ENCODE results near the gene GRPEL1. TPM values are rescaled to one million over a fixed set of nuclear protein-coding genes. Genes with fewer than 3 reads are reported as not detected.

Gene GRPEL1
- total RNA-seq, 1 experiment from 2014 or later: 76.0 TPM

DNA sequence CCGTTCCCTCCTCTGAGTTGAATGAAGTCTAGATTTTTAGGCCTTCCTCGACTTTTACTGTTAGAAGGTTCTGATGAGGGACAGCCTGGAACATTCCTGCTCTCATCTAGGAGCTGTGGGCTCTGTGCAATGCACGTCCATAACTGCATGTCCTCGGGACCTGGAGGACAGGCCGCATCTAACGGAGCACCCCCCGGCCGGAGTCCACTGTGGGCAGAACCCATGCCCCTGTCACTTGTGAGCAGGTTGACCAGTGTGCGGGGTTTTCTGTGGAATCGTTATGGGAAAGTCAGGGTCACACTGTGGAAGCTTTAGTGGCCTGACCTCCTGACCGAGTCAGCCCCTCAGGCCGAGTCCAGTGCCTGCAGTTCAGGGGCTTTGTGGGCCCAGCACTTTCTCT, 44.0 kb downstream of the GRPEL1 start:
- DNase-seq (ENCODE audit: low spot score): no peak

DNA sequence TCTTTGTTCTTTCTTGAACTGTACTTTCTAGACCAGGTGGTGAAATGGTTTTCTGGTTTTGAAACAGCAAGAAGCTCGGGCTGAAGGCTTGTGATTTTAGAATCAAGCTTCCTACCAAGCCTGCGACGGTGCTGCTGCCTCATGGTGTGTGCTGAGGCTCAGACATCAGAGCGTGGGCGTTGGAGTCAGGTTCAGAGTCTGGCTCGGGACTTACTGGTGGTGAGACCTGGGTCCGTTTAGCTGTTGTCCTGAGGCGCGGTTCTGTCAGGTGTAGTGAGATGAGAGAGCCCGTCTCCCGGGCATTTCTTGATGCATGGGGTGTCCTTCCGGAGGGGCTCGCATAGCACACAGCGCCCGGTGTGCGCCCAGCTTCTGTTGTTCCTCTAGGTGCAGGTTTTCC, 44.4 kb downstream of the GRPEL1 start:
- DNase-seq (ENCODE audit: low spot score): no peak

DNA sequence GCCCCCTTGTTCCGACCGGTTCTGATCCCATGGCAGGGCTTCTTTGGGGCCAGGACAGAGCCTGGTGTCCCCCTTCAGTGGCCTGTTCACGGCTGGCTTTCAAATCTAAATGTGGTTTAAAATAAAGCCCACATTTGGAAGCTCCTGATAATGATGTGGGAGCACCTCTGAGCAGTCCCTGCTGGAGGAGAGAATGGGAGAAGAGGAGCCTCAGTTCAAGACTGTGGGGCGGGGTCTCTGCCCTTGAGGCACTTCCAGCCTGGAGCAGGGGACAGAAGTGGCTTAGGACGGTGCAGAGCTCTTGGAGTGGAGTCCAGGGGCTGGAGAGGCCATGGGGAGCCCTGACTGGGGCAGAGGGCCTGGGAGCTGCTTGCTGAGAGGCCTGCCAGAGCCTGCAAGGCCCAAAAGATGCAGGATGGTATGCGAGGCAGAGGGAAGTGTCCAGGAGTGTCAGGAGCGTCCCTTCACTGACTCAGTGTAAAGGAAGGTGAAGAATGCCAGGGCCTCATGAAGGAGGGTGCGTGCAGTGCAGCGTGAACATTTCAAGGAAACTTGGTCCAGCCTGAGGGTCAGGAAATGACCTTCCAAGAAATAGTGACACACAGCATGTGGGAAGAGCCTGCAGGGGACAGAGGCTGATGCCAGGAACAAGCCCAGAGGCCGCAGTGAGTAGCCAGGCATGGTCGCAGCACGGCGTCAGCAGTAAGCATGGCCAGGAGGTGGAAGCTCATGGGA, 45.8 kb downstream of the GRPEL1 start:
- DNase-seq (ENCODE audit: low spot score): peak; percentile 90

DNA sequence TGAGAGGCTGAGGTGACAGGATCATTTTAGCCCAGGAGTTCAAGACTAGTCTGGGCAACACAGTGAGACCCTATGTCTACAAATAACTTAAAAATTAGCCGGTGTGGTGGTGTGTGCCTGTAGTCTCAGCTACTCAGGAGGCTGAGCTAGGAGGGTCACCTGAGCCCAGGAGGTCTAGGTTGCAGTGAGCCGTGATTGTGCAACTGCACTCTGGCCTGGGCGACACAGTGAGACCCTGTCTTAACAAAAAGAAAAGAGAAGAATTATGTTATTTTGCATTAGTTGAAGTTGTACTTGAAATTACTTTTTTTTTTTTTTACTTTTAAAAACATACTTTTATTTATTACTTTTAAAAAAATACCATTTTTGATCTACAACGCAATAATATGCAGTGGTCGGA, 46.5 kb downstream of the GRPEL1 start:
- no peak for DNase-seq (ENCODE audit: low spot score)

DNA sequence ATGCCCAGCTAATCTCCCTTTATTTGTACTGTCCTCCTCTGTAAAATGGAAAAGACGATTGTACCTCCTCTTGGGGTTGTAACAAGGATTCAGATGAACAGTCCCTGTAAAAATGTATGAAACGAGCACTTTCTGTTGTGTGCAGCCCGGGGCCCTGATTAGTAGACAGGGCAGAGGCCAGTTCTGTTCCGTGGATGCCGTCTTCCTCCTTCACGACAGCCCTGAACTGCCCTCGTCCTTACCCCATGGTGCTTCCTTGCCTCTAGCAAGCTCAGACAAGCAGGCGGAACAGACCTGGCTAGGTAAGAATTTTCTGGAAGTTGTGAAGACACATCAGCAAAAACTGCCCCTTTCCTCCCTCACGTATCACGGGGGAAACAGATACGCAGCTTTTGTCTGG, 47.0 kb downstream of the GRPEL1 start:
- DNase-seq (ENCODE audit: low spot score): no peak

DNA sequence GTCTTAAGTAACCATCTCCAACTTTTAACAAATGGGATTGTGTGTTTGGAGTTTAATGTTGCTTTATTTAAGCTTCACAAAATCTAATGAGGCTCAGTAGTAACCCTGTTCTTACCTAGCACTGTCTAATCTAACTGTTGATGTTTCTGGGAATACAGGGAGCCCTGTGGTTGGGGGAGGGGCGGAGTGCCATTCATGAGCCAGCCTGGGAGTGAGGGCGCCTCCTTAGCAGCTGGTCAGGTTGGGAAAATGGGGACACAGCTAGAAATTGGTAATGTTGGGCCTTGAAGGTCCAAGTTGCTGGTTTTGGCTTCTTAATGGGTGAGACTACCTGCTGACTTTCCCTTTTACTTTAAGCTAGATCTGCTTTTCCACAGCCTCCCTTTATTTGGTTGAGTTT, 47.6 kb downstream of the GRPEL1 start:
- DNase-seq (ENCODE audit: low spot score): no peak

DNA sequence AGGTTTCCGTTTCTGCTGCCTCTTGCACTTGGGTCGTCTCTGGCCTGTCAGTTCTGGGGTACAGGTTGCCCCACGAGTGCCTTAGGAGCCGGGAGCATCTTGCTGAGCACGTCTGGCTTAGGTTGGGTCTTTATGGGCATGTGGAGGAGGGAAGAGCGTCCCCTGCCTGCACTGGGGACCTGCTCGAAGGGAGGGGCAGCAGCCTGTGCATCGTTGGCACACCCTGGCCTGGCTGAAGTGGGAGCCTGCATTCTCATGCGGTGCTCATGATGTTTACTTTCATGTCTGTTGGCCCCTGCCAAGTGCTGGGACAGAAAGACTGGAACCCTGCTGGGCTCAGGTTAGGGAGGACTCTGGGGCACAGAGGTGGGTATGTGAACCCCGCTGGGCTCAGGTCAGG, 48.5 kb downstream of the GRPEL1 start:
- no peak for DNase-seq (ENCODE audit: low spot score)

DNA sequence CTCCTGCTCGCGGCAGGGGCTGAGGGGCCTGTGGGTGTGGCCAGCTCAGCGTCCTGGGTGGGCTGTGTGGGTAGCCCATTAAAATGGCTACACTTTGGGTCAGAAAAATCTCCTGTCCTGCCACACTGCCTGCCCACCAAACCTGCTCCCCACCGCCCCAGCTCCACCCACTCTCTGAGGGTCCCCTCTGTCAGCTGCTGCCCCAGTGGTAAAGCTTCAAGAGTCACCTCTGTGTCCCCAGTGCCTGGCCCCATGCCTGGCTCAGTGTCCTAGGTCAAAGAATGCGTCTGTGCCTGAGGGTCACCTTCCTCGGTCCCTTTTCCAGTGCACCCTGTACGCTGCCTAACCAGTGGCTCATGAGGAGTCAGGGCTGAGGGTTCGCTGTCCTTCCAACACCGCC, 49.6 kb downstream of the GRPEL1 start:
- no peak for DNase-seq (ENCODE audit: low spot score)

DNA sequence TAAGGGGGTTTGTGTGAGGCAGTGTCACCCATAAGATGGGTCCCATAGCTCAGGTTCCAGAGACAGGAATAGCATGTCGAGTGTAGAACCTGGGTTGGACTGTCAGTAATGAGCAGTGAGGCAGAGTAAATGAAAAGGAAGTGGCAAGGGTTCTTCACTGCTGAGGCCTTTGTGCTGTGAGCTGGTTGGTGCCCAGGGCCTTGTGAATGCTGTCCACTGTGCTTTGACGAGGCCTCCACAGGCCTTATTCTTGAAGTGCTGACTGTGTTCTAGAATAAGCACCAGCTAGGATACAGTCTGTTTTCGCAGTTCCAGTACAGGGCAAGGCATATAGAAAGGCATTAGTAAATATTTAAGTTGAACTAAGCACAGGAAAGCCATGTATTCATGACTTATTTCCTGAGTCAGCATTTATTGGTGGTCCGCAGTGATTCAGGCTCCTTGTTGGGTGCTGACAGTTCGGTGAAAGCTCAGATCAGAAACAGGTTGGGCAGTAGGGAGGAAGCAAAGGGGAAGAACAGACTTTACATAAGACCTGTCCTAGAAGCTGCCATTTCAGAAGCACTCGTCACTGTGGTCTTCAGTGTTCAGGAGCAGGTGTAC, 50.3 kb downstream of the GRPEL1 start:
- DNase-seq (ENCODE audit: low spot score): no peak

DNA sequence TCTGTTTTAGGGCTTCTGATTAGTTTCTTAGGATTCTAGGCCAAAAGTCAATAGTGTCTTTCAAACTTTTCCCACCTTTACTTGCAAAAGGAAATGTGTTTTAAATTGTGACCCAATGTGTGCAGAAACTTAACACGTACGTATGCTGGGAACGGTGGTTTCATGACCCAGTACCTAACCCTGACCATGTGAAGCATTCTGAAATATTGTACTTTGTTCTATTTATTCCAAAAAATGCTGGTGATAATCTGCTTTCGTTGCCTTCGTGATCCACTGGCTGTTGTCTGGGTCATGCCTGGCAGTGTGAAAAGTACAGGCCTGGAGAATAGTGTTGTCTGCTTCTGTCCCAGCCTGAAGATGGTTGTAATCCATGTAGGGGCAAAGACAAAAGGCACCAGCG, 51.4 kb downstream of the GRPEL1 start:
- no peak for DNase-seq (ENCODE audit: low spot score)

DNA sequence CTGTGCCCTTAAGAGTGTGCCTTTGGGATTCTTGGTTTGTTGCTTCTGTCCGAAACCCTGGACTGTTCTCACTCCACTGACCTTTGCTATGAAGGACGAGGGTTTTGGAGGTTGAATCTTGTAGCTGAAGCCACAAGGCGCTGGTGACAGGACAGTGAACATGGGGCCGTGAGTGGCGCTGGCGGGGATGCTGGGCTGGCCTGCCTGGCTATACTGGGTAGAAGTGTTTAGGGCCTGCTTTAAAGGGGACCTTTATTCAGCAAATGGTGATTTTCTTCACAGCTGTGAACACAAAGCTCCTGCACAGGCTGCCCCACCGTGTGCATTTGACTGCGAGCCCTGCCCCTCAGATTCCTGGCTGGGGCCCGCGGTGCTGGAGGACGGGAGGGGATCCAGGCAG, 51.8 kb downstream of the GRPEL1 start:
- no peak for DNase-seq (ENCODE audit: low spot score)

DNA sequence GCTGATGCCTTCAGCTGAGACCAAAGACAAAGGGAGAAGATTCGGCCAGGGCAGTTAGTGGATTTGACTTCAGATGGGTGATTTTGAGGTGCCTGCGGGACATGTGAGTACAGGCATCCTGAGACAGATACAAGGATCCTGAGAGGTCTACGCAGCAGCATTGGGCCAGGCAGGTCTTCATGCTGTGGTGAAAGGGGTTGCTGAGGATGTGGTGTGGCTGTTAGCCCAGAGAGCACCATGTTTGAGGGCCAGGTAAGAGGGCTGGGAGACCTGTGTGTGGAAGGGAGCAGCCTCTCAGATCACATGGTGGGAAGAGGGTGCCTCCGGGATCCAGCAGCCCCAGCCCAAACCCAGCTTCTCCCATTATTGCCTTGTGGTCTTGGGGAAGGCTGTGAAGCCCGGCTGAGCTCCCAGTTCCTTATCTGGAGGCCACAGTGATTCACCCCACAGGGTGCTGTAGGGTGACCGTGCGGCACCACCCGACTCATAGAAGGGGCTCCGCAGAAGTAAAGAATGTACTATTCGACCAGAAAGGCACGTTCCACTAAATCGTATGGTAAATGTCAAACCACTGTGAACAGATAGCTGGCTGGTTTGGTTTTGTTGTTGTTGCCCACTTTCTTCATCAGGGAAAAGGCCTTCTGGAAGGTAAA, 52.4 kb downstream of the GRPEL1 start:
- DNase-seq (ENCODE audit: low spot score): no peak

DNA sequence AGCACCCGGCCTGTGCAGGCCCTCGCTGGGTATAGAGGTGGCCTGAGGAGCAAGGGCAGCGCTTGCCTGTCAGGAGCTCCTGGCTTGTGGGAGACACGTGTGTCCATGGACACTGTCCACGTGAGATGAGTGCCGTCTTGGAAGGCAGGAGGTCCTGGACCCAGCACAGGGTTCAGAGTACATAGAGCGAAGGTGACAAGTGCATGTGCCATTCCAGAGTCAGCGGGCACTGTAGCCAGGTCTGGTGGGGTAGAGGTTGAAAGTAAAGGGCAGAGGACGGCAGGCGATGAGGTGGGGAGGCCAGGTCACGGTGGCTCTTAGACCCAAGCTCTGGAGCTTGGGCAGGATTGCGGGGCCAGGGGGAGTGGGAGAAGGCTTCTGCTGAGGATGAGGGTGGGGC, 53.0 kb downstream of the GRPEL1 start:
- DNase-seq (ENCODE audit: low spot score): no peak

DNA sequence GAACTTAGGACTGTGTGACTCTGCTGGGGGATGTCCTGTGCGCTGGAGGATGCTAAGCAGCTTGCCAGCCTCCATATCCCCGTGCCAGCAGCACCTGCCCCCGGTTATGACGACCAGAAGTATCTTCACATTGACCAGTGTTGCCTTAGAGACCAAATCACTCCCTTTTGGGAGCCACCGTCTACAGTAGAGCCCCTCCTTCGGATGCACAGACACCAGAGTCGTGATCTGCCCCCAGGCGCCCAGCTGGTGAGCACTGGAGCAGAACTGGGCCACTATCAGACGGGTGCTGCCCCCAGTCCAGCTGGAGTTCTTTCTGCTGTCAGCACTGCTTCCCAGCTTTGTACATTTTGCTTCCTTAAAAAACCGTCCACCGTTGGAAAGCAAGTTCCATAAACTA, 54.7 kb downstream of the GRPEL1 start:
- no peak for DNase-seq (ENCODE audit: low spot score)

DNA sequence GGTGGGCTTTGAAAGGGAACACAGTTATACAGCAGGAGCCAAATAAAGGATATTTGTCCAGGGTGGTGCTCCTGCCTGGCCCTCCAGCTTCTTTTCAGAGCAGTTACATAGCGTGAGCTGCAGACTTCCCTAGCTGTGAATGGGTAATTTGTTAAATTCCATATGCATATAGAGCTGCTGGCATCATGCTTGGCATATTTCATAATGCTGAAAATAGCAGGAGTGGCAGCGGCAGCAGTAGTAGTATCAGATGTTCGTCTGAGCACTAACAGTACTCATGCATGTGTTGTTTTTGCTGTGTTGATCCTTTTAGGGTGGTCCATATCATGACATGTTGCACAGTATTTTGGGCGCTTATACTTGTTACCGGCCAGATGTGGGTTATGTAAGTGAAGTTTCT, 58.3 kb downstream of the GRPEL1 start:
- DNase-seq (ENCODE audit: low spot score): no peak

Other genes with a start within 250 kb of the GRPEL1 start
- gene TBC1D14, start 158.2 kb downstream of the GRPEL1 start, total RNA-seq (2014; rRNA removed; shearing (Covaris generic)): 54.7 and 59.1 TPM in 2 replicates
- 12.6 and 15.3 TPM in 2 replicates for gene TADA2B, start 24.7 kb downstream of the GRPEL1 start, total RNA-seq (2014; rRNA removed; shearing (Covaris generic))
- gene SORCS2, start 124.5 kb upstream of the GRPEL1 start, total RNA-seq (2014; rRNA removed; shearing (Covaris generic)): 0.78 and 1.1 TPM in 2 replicates